ENCODE measurements around the gene PGP.

Gene PGP

DNA sequence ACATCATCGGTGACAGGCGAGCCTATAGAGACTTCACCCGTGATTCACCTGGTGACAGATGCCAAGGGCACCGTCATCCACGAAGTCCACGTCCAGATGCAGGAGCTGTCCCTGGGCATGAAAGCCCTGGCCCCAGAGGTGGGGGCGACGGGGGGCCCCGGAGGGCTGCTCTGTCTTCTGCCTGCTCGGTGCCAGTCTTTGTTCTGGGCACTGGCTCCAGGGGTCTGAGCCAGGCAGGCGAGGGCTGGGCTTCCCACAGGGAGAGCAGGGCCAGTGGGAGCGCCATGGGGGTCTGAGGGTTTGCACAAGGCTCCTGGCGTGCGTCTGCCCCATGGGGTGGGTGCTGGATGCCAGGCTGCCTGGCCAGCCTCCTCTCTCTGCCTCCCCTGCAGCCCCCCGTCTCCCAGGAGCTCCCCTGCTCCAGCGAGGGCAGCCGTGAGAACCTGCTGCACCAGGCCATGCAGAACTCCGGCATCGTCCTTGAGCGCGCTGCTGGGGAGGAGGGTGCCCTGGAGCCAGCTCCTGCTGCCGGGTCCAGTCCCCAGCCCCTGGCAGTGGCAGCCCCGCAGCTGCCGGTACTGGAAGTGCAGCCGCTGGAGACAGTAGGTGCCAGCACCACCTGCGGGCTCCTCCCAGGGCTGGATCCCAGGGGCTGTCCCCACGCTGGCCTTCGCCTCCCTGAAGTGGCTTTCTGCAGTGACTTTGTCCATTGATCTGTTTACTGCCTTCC, 18.6 kb upstream of the PGP start:
- CTCF ChIA-PET = no interaction called here
- POLR2A ChIA-PET = no interaction called here
- no peak for DNase-seq (ENCODE audit: extremely low spot score)
- TF ChIP-seq ZNF384 (IDR thresholded peaks at IDR 0.05) (no peak), CTBP1 (IDR thresholded peaks at IDR 0.05; ENCODE audit: borderline replicate concordance) (no peak), FOXM1 (IDR thresholded peaks at IDR 0.05; ENCODE audit: borderline replicate concordance) (no peak), SUZ12 (IDR thresholded peaks at IDR 0.05) (no peak), HDGF (IDR thresholded peaks at IDR 0.05; ENCODE audit: borderline replicate concordance) (no peak), BHLHE40 (IDR thresholded peaks at IDR 0.05; ENCODE audit: borderline replicate concordance) (no peak), L3MBTL2 (conservative IDR thresholded peaks at IDR 0.05) (no peak)
- TF ChIP-seq, protein P1, sequence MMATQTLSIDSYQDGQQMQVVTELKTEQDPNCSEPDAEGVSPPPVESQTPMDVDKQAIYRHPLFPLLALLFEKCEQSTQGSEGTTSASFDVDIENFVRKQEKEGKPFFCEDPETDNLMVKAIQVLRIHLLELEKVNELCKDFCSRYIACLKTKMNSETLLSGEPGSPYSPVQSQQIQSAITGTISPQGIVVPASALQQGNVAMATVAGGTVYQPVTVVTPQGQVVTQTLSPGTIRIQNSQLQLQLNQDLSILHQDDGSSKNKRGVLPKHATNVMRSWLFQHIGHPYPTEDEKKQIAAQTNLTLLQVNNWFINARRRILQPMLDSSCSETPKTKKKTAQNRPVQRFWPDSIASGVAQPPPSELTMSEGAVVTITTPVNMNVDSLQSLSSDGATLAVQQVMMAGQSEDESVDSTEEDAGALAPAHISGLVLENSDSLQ (IDR thresholded peaks at IDR 0.05) = no peak

DNA sequence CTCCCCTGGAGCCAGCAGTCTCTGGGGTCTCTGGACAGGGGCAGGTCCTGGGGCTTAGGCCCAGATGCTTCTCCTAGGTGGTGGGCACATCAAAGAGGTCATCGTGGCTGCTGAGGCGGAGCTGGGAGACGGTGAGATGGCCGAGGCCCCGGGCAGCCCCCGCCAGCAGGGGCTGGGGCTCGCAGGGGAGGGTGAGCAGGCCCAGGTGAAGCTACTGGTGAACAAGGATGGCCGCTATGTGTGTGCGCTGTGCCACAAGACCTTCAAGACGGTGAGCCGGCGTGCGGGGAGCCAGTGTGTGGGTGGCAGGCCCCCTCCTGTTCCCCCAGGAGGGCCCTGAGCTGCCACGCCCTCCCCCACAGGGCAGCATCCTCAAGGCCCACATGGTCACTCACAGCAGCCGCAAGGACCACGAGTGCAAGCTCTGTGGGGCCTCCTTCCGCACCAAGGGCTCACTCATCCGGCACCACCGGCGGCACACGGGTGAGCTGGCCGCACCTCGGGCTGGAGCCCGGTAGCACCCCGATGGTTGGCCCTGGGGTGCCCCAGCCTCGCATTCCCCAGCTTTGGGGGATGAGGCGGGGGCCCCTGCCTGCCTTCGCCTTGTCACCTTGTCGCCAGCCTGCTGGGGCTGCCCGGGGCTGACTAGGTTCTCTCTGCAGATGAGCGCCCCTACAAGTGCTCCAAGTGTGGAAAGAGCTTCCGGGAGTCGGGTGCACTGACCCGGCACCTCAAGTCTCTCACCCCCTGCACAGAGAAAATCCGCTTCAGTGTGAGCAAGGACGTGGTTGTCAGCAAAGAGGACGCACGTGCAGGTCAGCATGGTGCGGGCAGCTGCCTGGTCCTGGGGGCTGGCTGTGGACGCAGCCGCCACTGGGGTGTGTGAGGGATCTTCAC, 17.7 kb upstream of the PGP start:
- ChIA-PET CTCF (no interaction called here), POLR2A (interaction anchor here (1.4 kb wide), 1 partner anchor 267 kb away, joined by 3 read pairs; the partner anchor contains the start of gene RPS2)
- TF ChIP-seq TARDBP (IDR thresholded peaks at IDR 0.05) (no peak), BHLHE40 (IDR thresholded peaks at IDR 0.05; ENCODE audit: borderline replicate concordance) (no peak), NFRKB (IDR thresholded peaks at IDR 0.05) (no peak), ARNT (IDR thresholded peaks at IDR 0.05) (no peak), L3MBTL2 (conservative IDR thresholded peaks at IDR 0.05) (no peak), ELF4 (IDR thresholded peaks at IDR 0.05) (no peak), FOXA1 (IDR thresholded peaks at IDR 0.05) (no peak), HDGF (IDR thresholded peaks at IDR 0.05; ENCODE audit: borderline replicate concordance) (no peak), SUZ12 (IDR thresholded peaks at IDR 0.05) (no peak), SP1 (IDR thresholded peaks at IDR 0.05) (no peak), FOXK2 (IDR thresholded peaks at IDR 0.05) (no peak), FOXM1 (IDR thresholded peaks at IDR 0.05; ENCODE audit: borderline replicate concordance) (no peak), ZNF384 (IDR thresholded peaks at IDR 0.05) (no peak)
- TF ChIP-seq, protein P1 (IDR thresholded peaks at IDR 0.05) = no peak
- DNase-seq (ENCODE audit: extremely low spot score) = no peak

DNA sequence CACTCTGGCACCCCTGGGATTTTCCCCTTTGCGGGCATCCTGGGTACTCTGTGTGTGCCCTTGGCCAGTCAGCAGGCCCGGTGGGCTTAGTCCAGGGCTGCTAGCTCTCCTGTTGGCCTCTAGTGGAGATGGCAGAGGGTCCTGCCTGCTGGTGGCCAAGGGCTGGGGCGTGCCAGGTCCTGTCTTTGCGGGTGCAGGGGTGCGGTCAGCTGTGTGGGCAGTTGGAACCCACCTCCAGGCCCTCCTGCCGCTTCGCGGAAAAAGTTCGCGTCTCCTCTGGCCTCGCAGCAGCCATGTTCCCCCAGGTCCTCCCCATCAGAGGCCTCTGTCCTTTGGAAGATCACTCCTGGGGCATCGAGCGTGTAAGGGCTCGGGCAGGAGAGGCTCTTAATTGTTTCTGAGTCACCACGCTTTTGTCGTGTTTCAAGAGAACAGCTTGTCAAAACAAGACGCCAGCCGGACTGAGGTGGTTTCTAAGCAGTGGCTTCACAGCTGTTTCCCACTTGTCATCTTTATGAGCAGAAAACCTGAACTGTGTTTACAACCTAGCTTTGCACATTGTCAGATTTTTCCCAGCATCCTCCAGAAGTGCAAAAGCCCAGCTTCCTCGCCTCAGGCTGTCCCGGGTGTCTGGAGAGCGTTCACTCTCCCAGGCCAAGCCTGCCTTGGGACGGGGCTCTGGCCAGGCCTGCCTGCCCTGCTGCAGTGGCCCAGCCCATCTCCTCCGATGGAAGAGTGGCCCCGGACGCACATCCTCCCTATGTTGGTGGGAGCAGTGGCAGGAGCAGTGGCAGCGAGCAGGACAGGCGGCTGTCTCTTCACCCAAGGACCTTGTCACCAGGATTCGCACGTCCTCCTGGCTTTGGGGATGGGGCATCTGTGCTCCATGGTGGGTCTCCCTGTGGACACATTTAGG, 16.6 kb upstream of the PGP start:
- DNase-seq (ENCODE audit: extremely low spot score) = no peak
- CTCF ChIA-PET = no interaction called here
- TF ChIP-seq FOXA1 (IDR thresholded peaks at IDR 0.05) = no peak
- TF ChIP-seq NFRKB (IDR thresholded peaks at IDR 0.05) = no peak
- no peak for TF ChIP-seq L3MBTL2 (conservative IDR thresholded peaks at IDR 0.05)
- TF ChIP-seq SUZ12 (IDR thresholded peaks at IDR 0.05) = no peak
- TF ChIP-seq, protein P1 (IDR thresholded peaks at IDR 0.05) = no peak
- no peak for TF ChIP-seq BHLHE40 (IDR thresholded peaks at IDR 0.05; ENCODE audit: borderline replicate concordance)
- TF ChIP-seq CTBP1 (IDR thresholded peaks at IDR 0.05; ENCODE audit: borderline replicate concordance) = no peak
- TF ChIP-seq SP1 (IDR thresholded peaks at IDR 0.05) = no peak
- TF ChIP-seq ZNF384 (IDR thresholded peaks at IDR 0.05) = no peak
- no peak for TF ChIP-seq ELF4 (IDR thresholded peaks at IDR 0.05)
- no peak for TF ChIP-seq LEF1 (IDR thresholded peaks at IDR 0.05; ENCODE audit: borderline replicate concordance)
- TF ChIP-seq FOXK2 (IDR thresholded peaks at IDR 0.05) = no peak
- TF ChIP-seq FOXM1 (IDR thresholded peaks at IDR 0.05; ENCODE audit: borderline replicate concordance) = no peak
- no peak for TF ChIP-seq TARDBP (IDR thresholded peaks at IDR 0.05)
- TF ChIP-seq HDGF (IDR thresholded peaks at IDR 0.05; ENCODE audit: borderline replicate concordance) = no peak
- POLR2A ChIA-PET = interaction anchor here (0.9 to 1.4 kb wide), 2 partner anchors 16 to 266 kb away, joined by 3 to 6 read pairs; partner anchors contain the start of gene RPS2

DNA sequence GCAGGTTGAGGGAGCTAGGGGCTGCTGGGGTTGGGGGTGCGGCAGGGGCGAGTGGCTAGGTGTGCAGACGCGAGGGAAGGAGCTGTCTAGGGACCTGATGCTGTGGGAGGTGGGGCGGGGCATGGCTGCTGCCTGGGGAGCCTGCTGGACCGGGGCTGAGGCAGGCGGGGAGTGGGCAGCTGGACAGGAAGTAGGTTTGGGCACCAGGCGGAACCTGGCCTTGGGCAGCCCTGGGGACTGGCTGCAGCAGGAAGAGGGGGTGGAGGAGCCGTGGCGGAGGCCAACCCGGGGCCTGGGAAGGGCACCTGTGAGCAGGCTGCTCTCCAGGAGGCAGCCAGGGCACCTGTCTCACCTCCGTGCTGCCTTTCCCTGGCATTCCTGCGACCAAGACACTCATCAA, 15.7 kb upstream of the PGP start:
- POLR2A ChIA-PET = interaction anchor here (0.9 kb wide), 1 partner anchor 15 kb away, joined by 6 read pairs; no protein-coding TSS in a partner anchor
- TF ChIP-seq TARDBP (IDR thresholded peaks at IDR 0.05) (no peak), FOXA1 (IDR thresholded peaks at IDR 0.05) (no peak), L3MBTL2 (conservative IDR thresholded peaks at IDR 0.05) (no peak), ZNF384 (IDR thresholded peaks at IDR 0.05) (no peak), CTBP1 (IDR thresholded peaks at IDR 0.05; ENCODE audit: borderline replicate concordance) (no peak), ARNT (IDR thresholded peaks at IDR 0.05) (no peak), NFRKB (IDR thresholded peaks at IDR 0.05) (no peak), BHLHE40 (IDR thresholded peaks at IDR 0.05; ENCODE audit: borderline replicate concordance) (no peak), HDGF (IDR thresholded peaks at IDR 0.05; ENCODE audit: borderline replicate concordance) (no peak), FOXK2 (IDR thresholded peaks at IDR 0.05) (no peak), LEF1 (IDR thresholded peaks at IDR 0.05; ENCODE audit: borderline replicate concordance) (no peak), SP1 (IDR thresholded peaks at IDR 0.05) (no peak), SUZ12 (IDR thresholded peaks at IDR 0.05) (no peak), ELF4 (IDR thresholded peaks at IDR 0.05) (no peak), FOXM1 (IDR thresholded peaks at IDR 0.05; ENCODE audit: borderline replicate concordance) (no peak)
- TF ChIP-seq, protein P1 (IDR thresholded peaks at IDR 0.05) = no peak
- no peak for DNase-seq (ENCODE audit: extremely low spot score)
- CTCF ChIA-PET = no interaction called here

Measured in HEK293T (cell line).